Omental fat pad (tissue), 4 donors: ENCODE data around the gene ZSCAN2. TPM values are rescaled to one million over a fixed set of nuclear protein-coding genes. Genes with fewer than 3 reads are reported as not detected.

Experiments used
- ATAC-seq: fragments of 150-250 bp; one replicate; pipeline ENCODE4 v1.9.1; 2016; ENCODE audit warnings: mild to moderate bottlenecking, moderate library complexity; ENCODE audit not compliant: low FRiP score
- DNase-seq: peaks from one replicate; pipeline ENCODE4 v3.0.0-alpha.2; 2019; ENCODE audit warnings: low spot score
- total RNA-seq, 4 donors: library from RNA; depleted of rRNA; stranded (reverse); fragments of >200 nt; gene quantifications; one replicate each; pipeline ENCODE4 v1.1.0, GENCODE V29; 2016
- TF ChIP-seq, protein P1 (sequence below), 3 donors: fragments of 450-650 bp; IDR thresholded peaks; one replicate each; pipeline ENCODE4 v1.5.1; 2016 to 2017; ENCODE audit warnings: antibody characterized with exemption in 3 of 3, mild to moderate bottlenecking in 3 of 3, moderate library complexity in 2 of 3

The ZSCAN2 gene
- total RNA-seq, 4 donors from 2014 or later: 8.4 to 16.3 (median 13.0) TPM

GRCh38 chr15:84654689-84655453 is 54.1 kb downstream of the ZSCAN2 start:
- DNase-seq: peak; percentile 56
- peak; percentile 32 for ATAC-seq
- TF ChIP-seq, protein P1, sequence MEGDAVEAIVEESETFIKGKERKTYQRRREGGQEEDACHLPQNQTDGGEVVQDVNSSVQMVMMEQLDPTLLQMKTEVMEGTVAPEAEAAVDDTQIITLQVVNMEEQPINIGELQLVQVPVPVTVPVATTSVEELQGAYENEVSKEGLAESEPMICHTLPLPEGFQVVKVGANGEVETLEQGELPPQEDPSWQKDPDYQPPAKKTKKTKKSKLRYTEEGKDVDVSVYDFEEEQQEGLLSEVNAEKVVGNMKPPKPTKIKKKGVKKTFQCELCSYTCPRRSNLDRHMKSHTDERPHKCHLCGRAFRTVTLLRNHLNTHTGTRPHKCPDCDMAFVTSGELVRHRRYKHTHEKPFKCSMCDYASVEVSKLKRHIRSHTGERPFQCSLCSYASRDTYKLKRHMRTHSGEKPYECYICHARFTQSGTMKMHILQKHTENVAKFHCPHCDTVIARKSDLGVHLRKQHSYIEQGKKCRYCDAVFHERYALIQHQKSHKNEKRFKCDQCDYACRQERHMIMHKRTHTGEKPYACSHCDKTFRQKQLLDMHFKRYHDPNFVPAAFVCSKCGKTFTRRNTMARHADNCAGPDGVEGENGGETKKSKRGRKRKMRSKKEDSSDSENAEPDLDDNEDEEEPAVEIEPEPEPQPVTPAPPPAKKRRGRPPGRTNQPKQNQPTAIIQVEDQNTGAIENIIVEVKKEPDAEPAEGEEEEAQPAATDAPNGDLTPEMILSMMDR (IDR thresholded peaks at IDR 0.05): peak in 1 of 3 donors; percentile 20

- ATAC-seq (no peak), DNase-seq (no peak)
- TF ChIP-seq, protein P1 (IDR thresholded peaks at IDR 0.05): no peak
Measured at GRCh38 chr15:84656972-84657371, 56.2 kb downstream of the ZSCAN2 start.

DNA sequence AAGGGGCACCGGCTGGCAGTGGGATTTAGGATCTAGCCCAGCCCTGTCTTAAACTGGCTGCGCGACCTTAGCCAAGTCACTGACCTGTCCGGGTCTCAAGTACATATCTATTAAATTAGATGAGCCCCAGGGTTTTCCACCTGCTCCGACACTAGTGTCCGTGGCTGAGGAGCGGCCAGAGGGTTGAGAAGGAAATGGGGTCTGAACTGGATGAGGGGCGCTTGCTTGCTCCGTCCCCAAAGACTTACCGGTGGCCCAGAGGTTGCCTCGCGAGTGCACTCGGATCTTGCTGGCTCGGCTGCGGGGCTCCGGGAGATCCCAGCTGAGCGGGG is 56.9 kb downstream of the ZSCAN2 start:
- DNase-seq (no peak), ATAC-seq (no peak)
- TF ChIP-seq, protein P1 (IDR thresholded peaks at IDR 0.05): no peak

- ATAC-seq (peak; percentile 84), DNase-seq (peak; percentile 50)
- TF ChIP-seq, protein P1 (IDR thresholded peaks at IDR 0.05): no peak
Measured at GRCh38 chr15:84658080-84658787, 57.4 kb downstream of the ZSCAN2 start, which contains the start of gene NMB. Gene NMB (minus strand): TSS chr15:84658199. CDS start chr15:84658152, 47 bp downstream.

DNA sequence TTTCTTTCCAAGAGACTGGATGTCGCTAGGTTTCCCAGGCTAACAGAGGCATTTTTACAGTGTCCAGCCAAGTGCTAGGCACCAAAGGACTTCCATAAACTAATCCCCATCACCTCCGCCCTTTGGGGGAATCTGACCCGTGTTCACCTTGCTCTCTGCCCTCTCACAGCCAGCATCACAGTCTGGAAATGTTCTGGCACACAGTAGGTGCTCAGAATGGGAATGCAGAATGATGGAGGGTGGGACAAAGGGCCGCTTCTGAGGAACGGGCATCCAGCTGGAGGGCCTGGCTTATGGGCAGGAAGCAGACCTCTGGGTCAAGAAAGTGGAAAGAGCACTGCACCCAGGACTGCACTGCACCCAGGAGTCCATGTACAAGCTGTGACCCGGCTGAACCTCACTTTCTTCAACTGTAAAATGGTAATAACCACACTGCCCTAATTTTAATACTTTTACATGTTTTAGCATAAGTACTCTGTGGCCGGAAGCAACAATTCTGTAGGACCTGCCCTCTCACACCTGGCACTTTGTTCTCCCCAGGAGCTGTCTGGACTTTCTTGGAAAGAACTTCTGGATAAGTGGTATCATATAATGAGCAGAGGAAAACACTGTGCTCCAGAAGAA is 58.1 kb downstream of the ZSCAN2 start:
- TF ChIP-seq, protein P1 (IDR thresholded peaks at IDR 0.05): no peak
- DNase-seq: no peak
- ATAC-seq: no peak

GRCh38 chr15:84659904-84660781 is 59.3 kb downstream of the ZSCAN2 start:
- DNase-seq (no peak), ATAC-seq (no peak)
- TF ChIP-seq, protein P1 (IDR thresholded peaks at IDR 0.05): no peak
